GM19351 (cell line): ENCODE results near the gene PAPOLB.

ENCODE experiments used
- ATAC-seq: cut with Tn5 transposase; IDR thresholded peaks from one replicate; pipeline ENCODE4 v1.9.1; 2021; ENCODE audit warnings: mild to moderate bottlenecking, moderate library complexity; ENCODE audit not compliant: unreplicated experiment

PAPOLB gene

GRCh38 chr7:4842319-4843064 lies 19.3 kb downstream of the PAPOLB start:
- ATAC-seq = no peak

GRCh38 chr7:4841836-4842235 lies 20.0 kb downstream of the PAPOLB start:
- no peak for ATAC-seq

GRCh38 chr7:4841007-4841784 lies 20.6 kb downstream of the PAPOLB start:
- no peak for ATAC-seq

- no peak for ATAC-seq
These were observed 21.7 kb downstream of the PAPOLB start for GRCh38 chr7:4840079-4840501.

GRCh38 chr7:4838626-4839334 lies 23.1 kb downstream of the PAPOLB start:
- ATAC-seq = no peak

GRCh38 chr7:4837803-4838625 lies 23.8 kb downstream of the PAPOLB start:
- no peak for ATAC-seq

GRCh38 chr7:4837041-4837802 lies 24.6 kb downstream of the PAPOLB start:
- ATAC-seq = no peak

GRCh38 chr7:4836206-4836661 lies 25.6 kb downstream of the PAPOLB start:
- no peak for ATAC-seq

- no peak for ATAC-seq
These were observed 26.2 kb downstream of the PAPOLB start for GRCh38 chr7:4835398-4836205.

- no peak for ATAC-seq
These were observed 27.0 kb downstream of the PAPOLB start for GRCh38 chr7:4834601-4835397.

- ATAC-seq = no peak
These were observed 27.9 kb downstream of the PAPOLB start for GRCh38 chr7:4833691-4834600.

GRCh38 chr7:4833176-4833575 lies 28.7 kb downstream of the PAPOLB start:
- no peak for ATAC-seq

- no peak for ATAC-seq
These were observed 29.1 kb downstream of the PAPOLB start for GRCh38 chr7:4832711-4833110.

- ATAC-seq = no peak
These were observed 29.9 kb downstream of the PAPOLB start for GRCh38 chr7:4831723-4832495.

- ATAC-seq = no peak
These were observed 31.7 kb downstream of the PAPOLB start for GRCh38 chr7:4830176-4830575.

GRCh38 chr7:4828720-4829383 lies 33.0 kb downstream of the PAPOLB start:
- ATAC-seq = no peak
